Glutamatergic neuron (in vitro differentiated cells): ENCODE results near the gene ANXA10. TPM values are rescaled to one million over a fixed set of nuclear protein-coding genes. Genes with fewer than 3 reads are reported as not detected.

ENCODE experiments used
- DNase-seq: peaks from one replicate; pipeline ENCODE4 v3.0.0; 2022
- H3K27ac Mint-ChIP-seq: one replicate; pipeline ENCODE4 v1.8.0; 2020; ENCODE audit warnings: mild to moderate bottlenecking, mixed read lengths, inconsistent platforms; ENCODE audit not compliant: unreplicated experiment
- H3K27me3 Mint-ChIP-seq: one replicate; pipeline ENCODE4 v1.8.0; 2020; ENCODE audit warnings: mild to moderate bottlenecking, moderate library complexity, mixed read lengths, inconsistent platforms; ENCODE audit not compliant: unreplicated experiment
- H3K36me3 Mint-ChIP-seq: one replicate; pipeline ENCODE4 v1.8.0; 2020; ENCODE audit warnings: mild to moderate bottlenecking, mixed read lengths, inconsistent platforms; ENCODE audit not compliant: unreplicated experiment
- H3K4me1 Mint-ChIP-seq: one replicate; pipeline ENCODE4 v1.8.0; 2020; ENCODE audit warnings: mild to moderate bottlenecking, low read depth, mixed read lengths, inconsistent platforms; ENCODE audit not compliant: unreplicated experiment
- H3K4me3 Mint-ChIP-seq: one replicate; pipeline ENCODE4 v1.8.0; 2020; ENCODE audit warnings: mild to moderate bottlenecking, mixed read lengths, inconsistent platforms; ENCODE audit not compliant: unreplicated experiment
- H3K9me3 Mint-ChIP-seq: one replicate; pipeline ENCODE4 v1.8.0; 2020; ENCODE audit warnings: mild to moderate bottlenecking, moderate library complexity, mixed read lengths, inconsistent platforms; ENCODE audit not compliant: unreplicated experiment
- total RNA-seq: library from RNA; stranded (reverse); fragmentation: NEBNext Ultra II Directional; extraction: Animal tissue kit (Norgen Biotek cat#: 25700); gene quantifications from one replicate; pipeline ENCODE4 v1.2.1, GENCODE V29; 2021; ENCODE audit not compliant: unreplicated experiment
- TF ChIP-seq, protein P1 (sequence below): fragments of 200-600 bp; sonication (generic); IDR thresholded peaks from one replicate; pipeline ENCODE4 v1.5.0; 2021; ENCODE audit not compliant: partially characterized antibody, unreplicated experiment

Gene ANXA10
- total RNA-seq, 1 donor from 2014 or later, result not detected

DNA sequence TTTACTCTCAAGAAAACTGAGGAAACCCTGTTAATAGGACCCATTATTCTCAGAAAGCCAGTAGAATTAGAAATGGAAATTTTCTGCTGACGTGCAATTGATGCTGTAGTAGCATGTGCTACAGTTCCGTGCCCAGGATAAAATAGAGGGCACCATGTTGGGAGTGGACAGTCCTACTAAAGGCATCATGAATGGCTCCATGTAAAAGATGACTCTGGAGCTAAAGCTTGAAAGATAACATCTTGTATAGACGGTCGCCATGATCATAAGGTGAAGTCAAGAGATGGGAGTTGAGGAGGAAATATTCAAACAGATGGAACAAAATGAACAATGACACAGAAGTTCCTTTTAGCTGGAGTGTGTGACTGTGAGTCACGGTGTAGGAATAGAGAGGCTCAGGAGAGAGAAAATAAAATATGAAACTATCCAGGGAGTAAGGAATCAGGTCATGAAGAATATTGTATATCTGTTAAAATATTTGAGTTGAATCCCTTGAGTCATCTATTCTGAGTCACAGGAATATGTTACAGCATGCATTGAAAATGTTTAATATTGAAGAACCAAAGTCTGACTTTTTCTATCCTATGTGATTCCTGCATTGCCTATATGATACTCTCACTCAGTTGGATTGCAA is 31.8 kb downstream of the ANXA10 start:
- no peak for DNase-seq
- Mint-ChIP-seq H3K27ac (no peak overlapping the region), H3K27me3 (no peaks in the 10 kb centered on the region), H3K36me3 (no peaks in the 10 kb centered on the region), H3K9me3 (no peaks in the 10 kb centered on the region), H3K4me3 (no peak overlapping the region), H3K4me1 (no peaks in the 10 kb centered on the region)
- TF ChIP-seq, protein P1, sequence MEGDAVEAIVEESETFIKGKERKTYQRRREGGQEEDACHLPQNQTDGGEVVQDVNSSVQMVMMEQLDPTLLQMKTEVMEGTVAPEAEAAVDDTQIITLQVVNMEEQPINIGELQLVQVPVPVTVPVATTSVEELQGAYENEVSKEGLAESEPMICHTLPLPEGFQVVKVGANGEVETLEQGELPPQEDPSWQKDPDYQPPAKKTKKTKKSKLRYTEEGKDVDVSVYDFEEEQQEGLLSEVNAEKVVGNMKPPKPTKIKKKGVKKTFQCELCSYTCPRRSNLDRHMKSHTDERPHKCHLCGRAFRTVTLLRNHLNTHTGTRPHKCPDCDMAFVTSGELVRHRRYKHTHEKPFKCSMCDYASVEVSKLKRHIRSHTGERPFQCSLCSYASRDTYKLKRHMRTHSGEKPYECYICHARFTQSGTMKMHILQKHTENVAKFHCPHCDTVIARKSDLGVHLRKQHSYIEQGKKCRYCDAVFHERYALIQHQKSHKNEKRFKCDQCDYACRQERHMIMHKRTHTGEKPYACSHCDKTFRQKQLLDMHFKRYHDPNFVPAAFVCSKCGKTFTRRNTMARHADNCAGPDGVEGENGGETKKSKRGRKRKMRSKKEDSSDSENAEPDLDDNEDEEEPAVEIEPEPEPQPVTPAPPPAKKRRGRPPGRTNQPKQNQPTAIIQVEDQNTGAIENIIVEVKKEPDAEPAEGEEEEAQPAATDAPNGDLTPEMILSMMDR, result no peak

- H3K27ac Mint-ChIP-seq, result no peak overlapping the region
- TF ChIP-seq, protein P1, result no peak
These were observed 34.6 kb downstream of the ANXA10 start for GRCh38 chr4:168126952-168127351.

GRCh38 chr4:168128601-168129000 is 36.3 kb downstream of the ANXA10 start:
- Mint-ChIP-seq H3K4me3 (no peak overlapping the region), H3K27me3 (no peaks in the 10 kb centered on the region), H3K9me3 (no peaks in the 10 kb centered on the region), H3K27ac (no peak overlapping the region), H3K4me1 (no peaks in the 10 kb centered on the region), H3K36me3 (no peaks in the 10 kb centered on the region)
- TF ChIP-seq, protein P1, result no peak
- no peak for DNase-seq

More at GRCh38 chr4:168126952-168127351, 34.6 kb downstream of the ANXA10 start:
- H3K27me3 Mint-ChIP-seq, result no peaks in the 10 kb centered on the region
- no peaks in the 10 kb centered on the region for H3K36me3 Mint-ChIP-seq
- H3K4me3 Mint-ChIP-seq, result no peak overlapping the region
- DNase-seq, result no peak
- no peaks in the 10 kb centered on the region for H3K4me1 Mint-ChIP-seq
- no peaks in the 10 kb centered on the region for H3K9me3 Mint-ChIP-seq

DNA sequence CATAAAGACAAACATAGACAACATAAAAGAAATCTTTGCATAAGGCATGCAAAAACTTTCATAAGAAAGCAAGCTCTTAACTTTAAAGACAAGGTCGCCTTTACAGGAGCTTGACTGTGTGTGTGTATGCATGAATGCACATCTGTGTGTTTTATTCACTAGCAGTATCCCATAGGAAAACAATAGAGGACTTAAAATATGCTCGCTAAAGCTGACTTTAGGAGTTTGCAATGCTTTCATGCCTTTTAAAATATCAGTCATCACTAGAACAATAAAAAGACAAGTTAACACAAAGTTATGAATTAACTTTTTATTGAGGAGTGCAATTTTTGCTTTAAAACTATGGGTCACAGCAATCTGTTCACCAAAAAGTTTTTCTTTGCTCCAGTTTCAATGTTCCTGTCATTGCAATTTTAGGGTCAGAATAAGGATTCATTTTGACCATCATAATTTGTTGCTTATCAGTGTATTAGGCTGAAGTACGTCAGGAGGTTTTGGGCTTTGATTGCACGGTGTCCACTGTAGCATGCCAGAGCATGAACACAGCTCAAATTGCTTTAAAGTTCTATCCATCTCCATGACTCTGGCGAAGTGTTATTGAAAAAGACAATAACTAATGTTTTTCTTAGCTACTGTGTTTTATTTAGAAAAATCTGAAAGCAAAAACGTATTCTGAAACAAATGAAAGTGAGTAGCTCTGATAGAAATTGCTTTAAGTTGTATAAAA is 36.9 kb downstream of the ANXA10 start:
- no peak for DNase-seq
- H3K4me1 Mint-ChIP-seq, result no peaks in the 10 kb centered on the region
- no peaks in the 10 kb centered on the region for H3K27me3 Mint-ChIP-seq
- TF ChIP-seq, protein P1, result no peak
- no peak overlapping the region for H3K27ac Mint-ChIP-seq
- no peaks in the 10 kb centered on the region for H3K9me3 Mint-ChIP-seq
- no peaks in the 10 kb centered on the region for H3K36me3 Mint-ChIP-seq
- H3K4me3 Mint-ChIP-seq, result no peak overlapping the region

GRCh38 chr4:168129802-168130201 is 37.5 kb downstream of the ANXA10 start:
- Mint-ChIP-seq H3K27me3 (no peaks in the 10 kb centered on the region), H3K4me1 (no peaks in the 10 kb centered on the region), H3K27ac (no peak overlapping the region), H3K36me3 (no peaks in the 10 kb centered on the region), H3K9me3 (no peaks in the 10 kb centered on the region), H3K4me3 (no peak overlapping the region)
- DNase-seq, result no peak
- TF ChIP-seq, protein P1, result no peak
